Measurements from ENCODE around the gene CABP4. TPM values are rescaled to one million over a fixed set of nuclear protein-coding genes. Genes with fewer than 3 reads are reported as not detected.

CABP4 gene
- total RNA-seq, 1 donor from 2014 or later, result not detected

GRCh38 chr11:67437082-67437808, 17.9 kb upstream of the CABP4 start, which contains the start of gene PTPRCAP:
PTPRCAP (minus strand) TSS chr11:67437682; CDS start chr11:67437619, 63 bp downstream.
- no peak for DNase-seq (ENCODE audit: low read depth)
- TF ChIP-seq CTCF (conservative IDR thresholded peaks at IDR 0.05; ENCODE audit: low read depth, low read length), result no peak
- no peak within 1 kb of the TSS for H3K4me3 ChIP-seq (ENCODE audit: low read depth, low read length)

- DNase-seq (ENCODE audit: low read depth), result no peak
- H3K4me3 ChIP-seq (ENCODE audit: low read depth, low read length), result no peak overlapping the region
- TF ChIP-seq CTCF (conservative IDR thresholded peaks at IDR 0.05; ENCODE audit: low read depth, low read length), result no peak
Measured at GRCh38 chr11:67437809-67438157, 17.4 kb upstream of the CABP4 start.

- no peak overlapping the region for H3K4me3 ChIP-seq (ENCODE audit: low read depth, low read length)
- no peak for DNase-seq (ENCODE audit: low read depth)
- TF ChIP-seq CTCF (conservative IDR thresholded peaks at IDR 0.05; ENCODE audit: low read depth, low read length), result no peak
Measured at GRCh38 chr11:67438158-67438902, 16.8 kb upstream of the CABP4 start.

- no peak overlapping the region for H3K4me3 ChIP-seq (ENCODE audit: low read depth, low read length)
- no peak for DNase-seq (ENCODE audit: low read depth)
- TF ChIP-seq CTCF (conservative IDR thresholded peaks at IDR 0.05; ENCODE audit: low read depth, low read length), result peak; percentile 47
Measured at GRCh38 chr11:67439321-67440228, 15.6 kb upstream of the CABP4 start.

- no peak for DNase-seq (ENCODE audit: low read depth)
- TF ChIP-seq CTCF (conservative IDR thresholded peaks at IDR 0.05; ENCODE audit: low read depth, low read length), result no peak
- H3K4me3 ChIP-seq (ENCODE audit: low read depth, low read length), result no peak overlapping the region
Measured at GRCh38 chr11:67440229-67441097, 14.7 kb upstream of the CABP4 start.

- no peak for DNase-seq (ENCODE audit: low read depth)
- no peak overlapping the region for H3K4me3 ChIP-seq (ENCODE audit: low read depth, low read length)
- no peak for TF ChIP-seq CTCF (conservative IDR thresholded peaks at IDR 0.05; ENCODE audit: low read depth, low read length)
Measured at GRCh38 chr11:67441098-67441563, 14.0 kb upstream of the CABP4 start.

Measured in epithelial cell of proximal tubule (primary cell).